CD14-positive monocyte (primary cell): ENCODE measurements around the gene APOBEC2. TPM values are rescaled to one million over a fixed set of nuclear protein-coding genes. Genes with fewer than 3 reads are reported as not detected.

Source experiments
- DNase-seq, 3 donors: peaks; one replicate each; pipeline ENCODE4 v3.0.0-alpha.2; 2011 to 2022
- H2AFZ ChIP-seq: 2 replicates; pipeline ENCODE4 v1.6.0; 2012; ENCODE audit warnings: mild to moderate bottlenecking, low read depth, low read length, inconsistent platforms; ENCODE audit not compliant: insufficient read depth, poor library complexity, severe bottlenecking
- H3K27ac ChIP-seq, 2 donors: 1 replicate in 1 of 2; 2 replicates in 1 of 2; pipeline ENCODE4 v1.5.1; 2012 to 2013; ENCODE audit warnings: low read length in 2 of 2, control low read depth in 1 of 2, inconsistent platforms in 1 of 2, low read depth in 1 of 2, mild to moderate bottlenecking in 1 of 2
- H3K27me3 ChIP-seq, 2 donors: one replicate each; pipeline versions ENCODE4 v1.6.0 to v1.6.1; 2011 to 2013; ENCODE audit warnings: low read length in 2 of 2; ENCODE audit not compliant: control insufficient read depth in 2 of 2, insufficient read depth in 2 of 2
- H3K36me3 ChIP-seq, 2 donors: replicated peaks in 1 of 2; 1 replicate in 1 of 2; 2 replicates in 1 of 2; pipeline versions ENCODE4 v1.5.1 to v1.6.1; 2012 to 2013; ENCODE audit warnings: low read length in 2 of 2, control low read depth in 1 of 2, inconsistent platforms in 1 of 2, mild to moderate bottlenecking in 1 of 2; ENCODE audit not compliant: insufficient read depth in 2 of 2, control insufficient read depth in 1 of 2
- H3K4me1 ChIP-seq, 2 donors: 1 replicate in 1 of 2; 2 replicates in 1 of 2; pipeline versions ENCODE4 v1.5.1 to v1.6.1; 2012 to 2013; ENCODE audit warnings: low read length in 2 of 2, control low read depth in 1 of 2, inconsistent platforms in 1 of 2, mild to moderate bottlenecking in 1 of 2, moderate library complexity in 1 of 2; ENCODE audit not compliant: insufficient read depth in 2 of 2, control insufficient read depth in 1 of 2
- H3K4me2 ChIP-seq: replicated peaks from 2 replicates; pipeline ENCODE3; 2012; ENCODE audit warnings: low read length, moderate library complexity, mild to moderate bottlenecking; ENCODE audit not compliant: poor library complexity, severe bottlenecking; ENCODE audit errors: extremely low read depth
- H3K4me3 ChIP-seq, 3 experiments: fragments of 200-600 bp in 1 of 3; sonication (generic) in 1 of 3; replicated peaks in 1 of 3; 1 replicate in 2 of 3; 2 replicates in 1 of 3; pipeline ENCODE4 v1.5.1; 2011 to 2013; ENCODE audit warnings: low read length in 3 of 3, mild to moderate bottlenecking in 3 of 3, control low read depth in 2 of 3, low read depth in 2 of 3, inconsistent platforms in 1 of 3, moderate library complexity in 1 of 3
- H3K79me2 ChIP-seq: 2 replicates; pipeline ENCODE4 v1.6.0; 2012; ENCODE audit warnings: mild to moderate bottlenecking, control low read depth, inconsistent platforms, low read length, moderate library complexity; ENCODE audit not compliant: insufficient read depth
- H3K9ac ChIP-seq: 2 replicates; pipeline ENCODE4 v1.6.0; 2017; ENCODE audit warnings: low read length, mild to moderate bottlenecking; ENCODE audit not compliant: insufficient read depth, poor library complexity, severe bottlenecking
- H3K9me3 ChIP-seq, 2 donors: replicated peaks in 1 of 2; 1 replicate in 1 of 2; 2 replicates in 1 of 2; pipeline versions ENCODE4 v1.5.1 to v1.6.1; 2012 to 2013; ENCODE audit warnings: low read length in 2 of 2, control low read depth in 1 of 2; ENCODE audit not compliant: control insufficient read depth in 1 of 2, insufficient read depth in 1 of 2
- H4K20me1 ChIP-seq: 2 replicates; pipeline ENCODE4 v1.6.0; 2012; ENCODE audit warnings: mild to moderate bottlenecking, low read length, control low read depth, moderate library complexity; ENCODE audit not compliant: insufficient read depth
- H3K27ac Mint-ChIP-seq, 7 donors: one replicate each; pipeline ENCODE4 v1.8.0; 2020; ENCODE audit warnings: mild to moderate bottlenecking in 7 of 7, mixed read lengths in 7 of 7, moderate library complexity in 6 of 7, inconsistent platforms in 2 of 7
- H3K27me3 Mint-ChIP-seq, 3 donors: one replicate each; pipeline ENCODE4 v1.8.0; 2021 to 2022; ENCODE audit warnings: low read depth in 3 of 3, mild to moderate bottlenecking in 3 of 3, mixed read lengths in 3 of 3, moderate library complexity in 3 of 3, inconsistent platforms in 1 of 3
- H3K36me3 Mint-ChIP-seq, 2 donors: one replicate each; pipeline ENCODE4 v1.8.0; 2020; ENCODE audit warnings: mixed read lengths in 2 of 2, inconsistent platforms in 1 of 2, mild to moderate bottlenecking in 1 of 2
- H3K4me1 Mint-ChIP-seq: one replicate; pipeline ENCODE4 v1.8.0; 2020; ENCODE audit warnings: mild to moderate bottlenecking, mixed read lengths
- H3K4me3 Mint-ChIP-seq, 2 donors: one replicate each; pipeline ENCODE4 v1.8.0; 2020; ENCODE audit warnings: mild to moderate bottlenecking in 2 of 2, mixed read lengths in 2 of 2, moderate library complexity in 1 of 2
- H3K9me3 Mint-ChIP-seq, 7 donors: one replicate each; pipeline ENCODE4 v1.8.0; 2020 to 2022; ENCODE audit warnings: mixed read lengths in 7 of 7, mild to moderate bottlenecking in 6 of 7, moderate library complexity in 6 of 7, inconsistent platforms in 2 of 7
- CTCF ChIP-seq: fragments of 200-600 bp; IDR thresholded peaks from one replicate; pipeline ENCODE4 v1.8.0; 2022; ENCODE audit warnings: antibody characterized with exemption, mild to moderate bottlenecking
- WGBS: methylation state at CpG from one replicate; pipeline ENCODE4 v1.1.5; 2013; ENCODE audit warnings: missing lambda C conversion rate; ENCODE audit not compliant: insufficient coverage; 5-methylcytosine and 5-hydroxymethylcytosine counted together
- intact Hi-C, 2 donors: fragments of 100-400 bp; cut with micrococcal nuclease; formaldehyde crosslinking; loops; one replicate each; pipeline versions ENCODE4 v1.15.0 to v1.15.1; 2023
- polyA plus RNA-seq, 3 donors: library from polyadenylated mRNA; depleted of rRNA in 1 of 3; unstranded in 2 of 3; stranded (reverse) in 1 of 3; fragments of 300-500 nt in 2 of 3; fragments of >200 nt in 1 of 3; fragmentation: Illumina TruSeq in 2 of 3; gene quantifications; 1 replicate in 2 of 3; 2 replicates in 1 of 3; pipeline ENCODE4 v1.2.3, GENCODE V29; 2012 to 2021

APOBEC2 gene
- polyA plus RNA-seq, 3 donors = 0.14 to 0.42 TPM; not detected in 1

DNA sequence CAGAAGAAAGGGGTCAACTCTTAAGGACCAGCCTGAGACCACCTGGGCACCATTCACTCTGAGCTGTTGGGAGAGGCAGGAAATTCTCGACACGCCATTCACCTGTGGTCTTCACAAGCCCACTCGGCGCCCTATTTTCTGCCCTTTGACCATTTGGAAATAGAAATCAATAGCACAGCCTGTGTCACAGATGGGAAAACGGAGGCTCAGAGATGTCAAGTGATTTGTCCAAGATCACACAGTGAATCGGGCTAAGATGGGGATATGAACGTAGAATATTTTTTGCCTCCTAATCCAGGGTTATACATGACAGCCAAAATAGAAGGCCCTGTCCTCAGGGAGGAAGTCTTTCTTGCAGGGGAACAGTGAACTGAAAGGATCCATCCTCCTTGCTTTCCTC is 3.0 kb upstream of the APOBEC2 start:
- Mint-ChIP-seq H3K27me3 (peaks cover 0 to 4% (median 2%) of the 10 kb centered on the region in 3 donors), H3K4me3 (no peak overlapping the region), H3K27ac (no peak overlapping the region), H3K36me3 (peaks cover 2 to 4% of the 10 kb centered on the region in 2 donors), H3K4me1 (peaks cover 16% of the 10 kb centered on the region), H3K9me3 (peaks cover 0 to 2% (median 0%) of the 10 kb centered on the region in 7 donors)
- no peak overlapping the region for H3K9ac ChIP-seq
- H3K27me3 ChIP-seq = no peaks in the 10 kb centered on the region
- H3K4me3 ChIP-seq = no peak overlapping the region
- intact Hi-C loops = no loop called here
- TF ChIP-seq CTCF = no peak
- DNase-seq = no peak
- H2AFZ ChIP-seq = no peak overlapping the region
- H3K4me2 ChIP-seq = no peak overlapping the region
- no peaks in the 10 kb centered on the region for H3K9me3 ChIP-seq
- no peaks in the 10 kb centered on the region for H3K79me2 ChIP-seq
- WGBS = 85% methylated on average over 4 of the region's 7 CpGs
- H3K4me1 ChIP-seq = peaks cover 19% of the 10 kb centered on the region in 2 donors
- H4K20me1 ChIP-seq = no peaks in the 10 kb centered on the region
- no peaks in the 10 kb centered on the region for H3K36me3 ChIP-seq
- H3K27ac ChIP-seq = no peak overlapping the region

DNA sequence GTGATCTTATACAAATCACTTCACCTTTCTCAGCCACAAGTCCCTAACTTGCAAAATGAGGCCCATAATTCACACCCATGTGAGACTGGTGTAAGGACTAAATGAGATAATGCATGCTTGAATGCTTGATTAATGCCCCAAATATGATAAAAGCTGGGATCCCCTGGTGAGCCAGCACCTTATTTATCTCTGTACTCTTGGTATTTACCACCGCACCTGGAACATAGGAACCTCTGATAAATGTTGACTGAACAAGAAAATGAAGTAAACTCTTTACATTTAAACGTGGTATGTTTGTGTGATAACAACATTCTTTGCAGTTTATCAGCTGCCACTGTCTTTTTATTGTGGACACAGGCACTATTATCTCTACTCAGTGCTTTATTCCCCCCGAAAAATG is 2.5 kb upstream of the APOBEC2 start:
- H3K9me3 Mint-ChIP-seq = peaks cover 0 to 2% (median 0%) of the 10 kb centered on the region in 7 donors
- H3K4me3 Mint-ChIP-seq = no peak overlapping the region
- no peak overlapping the region for H2AFZ ChIP-seq
- TF ChIP-seq CTCF = no peak
- WGBS = no CpG with 5 or more reads among the region's 3 CpGs
- H3K9me3 ChIP-seq = no peaks in the 10 kb centered on the region
- no peak overlapping the region for H3K4me2 ChIP-seq
- no peaks in the 10 kb centered on the region for H3K36me3 ChIP-seq
- H3K9ac ChIP-seq = no peak overlapping the region
- H3K4me1 ChIP-seq = peaks cover 19% of the 10 kb centered on the region in 2 donors
- peaks cover 0 to 4% (median 2%) of the 10 kb centered on the region in 3 donors for H3K27me3 Mint-ChIP-seq
- H3K4me3 ChIP-seq = no peak overlapping the region
- H3K27me3 ChIP-seq = no peaks in the 10 kb centered on the region
- H3K27ac Mint-ChIP-seq = no peak overlapping the region
- peaks cover 16% of the 10 kb centered on the region for H3K4me1 Mint-ChIP-seq
- no peaks in the 10 kb centered on the region for H3K79me2 ChIP-seq
- no peak overlapping the region for H3K27ac ChIP-seq
- intact Hi-C loops = no loop called here
- H3K36me3 Mint-ChIP-seq = peaks cover 2 to 4% of the 10 kb centered on the region in 2 donors
- H4K20me1 ChIP-seq = no peaks in the 10 kb centered on the region
- no peak for DNase-seq
